ENCODE results near the gene COL5A1. TPM values are rescaled to one million over a fixed set of nuclear protein-coding genes. Genes with fewer than 3 reads are reported as not detected.

The COL5A1 gene
- total RNA-seq, 4 donors from 2014 or later = 4.0 to 12.8 (median 6.3) TPM

DNA sequence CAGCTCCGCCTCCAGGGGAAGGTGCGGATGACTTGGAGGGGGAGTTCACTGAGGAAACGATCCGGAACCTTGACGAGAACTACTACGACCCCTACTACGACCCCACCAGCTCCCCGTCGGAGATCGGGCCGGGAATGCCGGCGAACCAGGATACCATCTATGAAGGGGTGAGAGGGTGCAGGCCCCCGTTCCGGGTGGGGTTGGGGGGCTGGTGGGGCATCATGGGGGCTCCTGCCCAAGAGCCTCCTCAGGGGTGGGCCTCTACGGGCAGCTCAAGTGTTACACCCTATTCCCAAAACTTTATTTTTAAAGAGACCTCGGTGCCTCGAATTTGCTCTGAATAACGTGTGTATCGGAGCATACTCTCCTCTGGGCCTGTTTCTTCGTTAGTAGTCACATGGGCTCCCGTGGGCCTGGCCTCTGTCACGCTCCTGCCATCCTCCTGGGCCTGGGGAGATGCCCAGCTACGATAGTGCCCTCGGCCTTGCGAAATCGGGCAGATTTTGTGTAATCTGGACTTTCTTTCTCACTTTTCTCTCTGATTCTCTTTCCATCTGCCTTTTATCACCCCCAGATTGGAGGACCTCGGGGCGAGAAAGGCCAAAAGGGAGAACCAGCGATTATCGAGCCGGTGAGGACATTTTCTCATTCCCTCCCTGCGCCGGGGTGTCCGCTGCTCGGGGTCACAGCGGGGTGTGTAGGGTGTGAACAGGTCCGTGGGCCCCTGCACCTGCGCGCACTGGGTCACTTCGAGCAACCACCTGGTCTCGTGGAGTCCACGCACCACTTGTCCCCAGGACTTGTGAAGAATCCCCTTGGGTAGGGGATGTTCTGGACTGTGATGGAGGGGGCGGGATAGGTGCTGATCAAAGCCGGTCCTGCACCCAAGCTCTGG lies 90.1 kb downstream of the COL5A1 start:
- no peaks in the 10 kb centered on the region for H3K9me3 ChIP-seq
- H3K36me3 ChIP-seq = no peaks in the 10 kb centered on the region
- intact Hi-C loops (cut with DNase I) = loop anchor here (10.0 kb wide), 1 partner anchor 277 kb away; no protein-coding TSS in a partner anchor
- 88 to 91% methylated on average over 25 to 30 of the region's 45 CpGs for WGBS, 2 donors
- H3K4me1 ChIP-seq = peaks cover 0 to 58% (median 23%) of the 10 kb centered on the region in 3 donors
- H3K27ac ChIP-seq = peak overlapping the region in 2 of 4 donors; percentile 70 to 74
- H3K27me3 ChIP-seq = peaks cover 0 to 8% (median 0%) of the 10 kb centered on the region in 4 donors
- no peak overlapping the region for H3K4me3 ChIP-seq
- no peak for DNase-seq
- TF ChIP-seq CTCF (IDR thresholded peaks at IDR 0.05) (no peak), POLR2A (IDR thresholded peaks at IDR 0.05) (no peak)

- no peaks in the 10 kb centered on the region for H3K36me3 ChIP-seq
- no peak for DNase-seq
- TF ChIP-seq POLR2A (IDR thresholded peaks at IDR 0.05) = no peak
- no peak for TF ChIP-seq CTCF (IDR thresholded peaks at IDR 0.05)
- H3K4me3 ChIP-seq = no peak overlapping the region
- WGBS, 2 donors = 78 to 80% methylated on average over 13 to 20 of the region's 26 CpGs
- peaks cover 0 to 62% (median 23%) of the 10 kb centered on the region in 3 donors for H3K4me1 ChIP-seq
- peak overlapping the region in 3 of 4 donors; percentile 38 to 74 (median 72) for H3K27ac ChIP-seq
- H3K27me3 ChIP-seq = peaks cover 0 to 8% (median 0%) of the 10 kb centered on the region in 4 donors
- intact Hi-C loops (cut with DNase I) = loop anchor here (10.0 kb wide), 1 partner anchor 278 kb away; no protein-coding TSS in a partner anchor
- H3K9me3 ChIP-seq = no peaks in the 10 kb centered on the region
Measured at GRCh38 chr9:134732392-134733110, 90.9 kb downstream of the COL5A1 start.

DNA sequence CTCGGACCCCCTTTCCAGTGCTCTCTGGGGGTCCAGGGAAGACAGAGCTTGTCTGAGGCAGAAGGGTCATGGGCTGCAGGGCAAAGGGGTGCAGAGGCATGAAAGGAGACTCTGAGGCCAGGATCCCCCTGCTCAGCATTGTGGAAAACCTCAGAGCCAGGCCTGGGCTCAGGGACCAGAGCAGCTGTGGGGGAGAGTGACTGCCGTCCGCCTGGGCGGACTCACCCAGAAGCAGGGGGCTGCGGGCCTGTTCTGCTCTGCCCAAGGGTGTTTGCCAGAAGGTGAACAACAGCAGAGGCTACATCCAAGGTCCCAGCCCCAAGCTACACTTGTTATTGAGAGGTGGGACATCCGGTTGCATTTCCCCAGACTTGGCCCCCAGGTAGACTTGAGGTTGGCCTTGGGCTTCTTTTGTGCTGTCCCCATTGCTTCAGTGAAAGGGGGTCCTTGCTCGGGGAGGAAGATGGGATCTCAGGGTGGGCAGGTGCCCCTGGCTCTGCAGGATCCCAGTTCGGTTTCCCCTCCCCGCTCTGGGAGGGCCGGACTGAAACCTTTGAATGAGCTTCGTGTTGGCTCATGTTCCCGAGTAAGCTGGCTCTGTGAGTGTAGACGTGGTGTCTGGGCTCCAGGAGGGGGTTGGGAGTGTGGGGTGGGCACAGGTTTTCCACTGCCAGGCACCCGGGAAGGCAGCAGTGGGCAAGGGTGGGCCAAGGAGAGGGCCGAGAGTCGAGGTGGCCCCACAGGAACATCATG lies 92.1 kb downstream of the COL5A1 start:
- no peak for DNase-seq
- peak overlapping the region in 3 of 4 donors; percentile 24 to 74 (median 57) for H3K27ac ChIP-seq
- 71 to 100% methylated on average over 1 to 5 of the region's 16 CpGs for WGBS, 2 donors
- H3K36me3 ChIP-seq = no peaks in the 10 kb centered on the region
- peaks cover 0 to 62% (median 23%) of the 10 kb centered on the region in 3 donors for H3K4me1 ChIP-seq
- no peak overlapping the region for H3K4me3 ChIP-seq
- H3K9me3 ChIP-seq = no peaks in the 10 kb centered on the region
- TF ChIP-seq CTCF (IDR thresholded peaks at IDR 0.05) (no peak), POLR2A (IDR thresholded peaks at IDR 0.05) (no peak)
- peaks cover 0 to 8% (median 0%) of the 10 kb centered on the region in 4 donors for H3K27me3 ChIP-seq
- intact Hi-C loops (cut with DNase I) = loop anchor here (10.0 kb wide), 1 partner anchor 279 kb away; no protein-coding TSS in a partner anchor

GRCh38 chr9:134734270-134734669 lies 92.7 kb downstream of the COL5A1 start:
- no peak for DNase-seq
- H3K4me1 ChIP-seq = peaks cover 0 to 62% (median 23%) of the 10 kb centered on the region in 3 donors

More at GRCh38 chr9:134734270-134734669, 92.7 kb downstream of the COL5A1 start:
- Histone ChIP-seq H3K27me3 (peaks cover 0 to 8% (median 0%) of the 10 kb centered on the region in 4 donors), H3K4me3 (no peak overlapping the region), H3K36me3 (no peaks in the 10 kb centered on the region), H3K27ac (peak overlapping the region in 3 of 4 donors; percentile 26 to 74 (median 57)), H3K9me3 (no peaks in the 10 kb centered on the region)
- WGBS, 2 donors = 67 to 73% methylated on average over 3 of the region's 8 CpGs
- intact Hi-C loops (cut with DNase I) = loop anchor here (10.0 kb wide), 1 partner anchor 279 kb away; no protein-coding TSS in a partner anchor
- TF ChIP-seq POLR2A (IDR thresholded peaks at IDR 0.05) = no peak
- TF ChIP-seq CTCF (IDR thresholded peaks at IDR 0.05) = no peak

All from esophagus squamous epithelium (tissue), 5 donors.